ENCODE measurements around the gene CACNB1.

Gene CACNB1

GRCh38 chr17:39200957-39201510 is 3.6 kb upstream of the CACNB1 start:
- DNase-seq (ENCODE audit: low spot score) = no peak

DNA sequence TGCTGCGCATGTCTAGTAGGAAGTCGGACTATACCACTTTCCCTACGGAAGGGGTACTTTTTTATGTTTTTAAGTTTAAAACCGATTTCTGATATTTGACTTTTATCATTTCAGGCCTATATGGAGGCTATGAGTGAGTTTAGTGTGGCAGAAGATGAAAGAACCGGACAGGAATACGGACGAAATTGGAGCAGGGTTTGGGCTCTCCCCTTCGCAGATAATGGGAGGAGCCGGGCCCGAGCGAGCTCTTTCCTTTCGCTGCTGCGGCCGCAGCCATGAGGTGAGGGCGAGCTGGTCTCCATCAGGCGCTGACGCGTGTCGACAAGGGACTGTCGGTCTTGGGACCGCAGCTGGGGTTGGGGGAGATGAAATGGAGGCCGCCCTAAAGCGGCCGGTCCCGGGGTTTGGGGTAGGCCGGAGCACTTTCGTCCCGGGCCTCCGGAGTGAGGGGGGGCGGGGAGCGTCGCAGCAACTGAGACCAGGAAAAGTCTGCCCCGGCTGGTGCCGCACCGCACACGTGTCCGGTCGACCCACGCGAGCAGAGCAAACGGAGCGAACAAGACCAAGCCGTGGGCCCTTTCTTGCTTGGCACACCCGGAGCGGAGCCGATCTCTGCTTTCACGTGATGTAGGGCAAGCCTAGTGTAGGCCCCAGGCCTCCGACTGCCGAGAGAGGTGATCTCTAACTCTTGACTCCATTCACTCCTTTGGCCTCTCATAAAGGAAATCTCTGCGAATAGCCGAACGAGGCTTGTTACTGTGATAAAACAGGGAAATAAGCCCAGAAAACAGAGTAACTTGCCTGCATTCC is 2.8 kb upstream of the CACNB1 start, which contains the start of gene RPL19:
RPL19 (plus strand) TSS at position 214 of the 810 bp plus-strand sequence; CDS start at position 276, 62 bp downstream.
- DNase-seq (ENCODE audit: low spot score) = peak; percentile 91

DNA sequence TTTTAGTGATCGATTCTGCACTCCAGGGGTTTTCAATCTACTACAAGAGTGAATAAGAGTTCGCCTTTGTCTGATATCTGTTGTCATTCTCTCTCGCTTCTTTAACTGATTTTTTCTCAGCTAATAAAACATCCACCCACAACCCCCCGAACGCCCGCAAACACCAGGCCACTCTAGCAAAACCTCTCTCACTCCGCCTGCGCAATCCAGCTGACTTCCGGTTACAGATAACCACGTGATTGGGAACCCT is 2.3 kb upstream of the CACNB1 start:
- DNase-seq (ENCODE audit: low spot score) = peak; percentile 98

DNA sequence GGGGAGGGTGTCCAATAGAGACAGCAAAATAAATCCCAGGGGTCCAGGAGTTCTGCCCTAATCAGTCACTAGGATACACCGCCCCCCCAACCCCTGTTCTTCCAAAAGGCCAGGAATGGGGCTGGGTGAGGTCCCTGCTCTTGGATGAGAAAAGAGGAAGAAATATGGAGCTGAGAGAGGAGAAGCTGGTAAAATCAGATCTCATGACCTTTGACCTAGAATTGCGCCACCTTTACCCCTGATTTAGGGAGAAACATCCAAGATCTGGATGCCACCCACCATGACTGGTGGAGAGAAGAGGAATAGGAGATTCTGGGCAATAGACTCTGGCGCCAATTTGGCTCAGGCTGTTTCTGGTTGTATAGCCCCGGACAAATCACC is 707 bp upstream of the CACNB1 start:
- DNase-seq (ENCODE audit: low spot score) = no peak

GRCh38 chr17:39196808-39197291 is 619 bp downstream of the CACNB1 start:
- DNase-seq (ENCODE audit: low spot score) = peak; percentile 71

DNA sequence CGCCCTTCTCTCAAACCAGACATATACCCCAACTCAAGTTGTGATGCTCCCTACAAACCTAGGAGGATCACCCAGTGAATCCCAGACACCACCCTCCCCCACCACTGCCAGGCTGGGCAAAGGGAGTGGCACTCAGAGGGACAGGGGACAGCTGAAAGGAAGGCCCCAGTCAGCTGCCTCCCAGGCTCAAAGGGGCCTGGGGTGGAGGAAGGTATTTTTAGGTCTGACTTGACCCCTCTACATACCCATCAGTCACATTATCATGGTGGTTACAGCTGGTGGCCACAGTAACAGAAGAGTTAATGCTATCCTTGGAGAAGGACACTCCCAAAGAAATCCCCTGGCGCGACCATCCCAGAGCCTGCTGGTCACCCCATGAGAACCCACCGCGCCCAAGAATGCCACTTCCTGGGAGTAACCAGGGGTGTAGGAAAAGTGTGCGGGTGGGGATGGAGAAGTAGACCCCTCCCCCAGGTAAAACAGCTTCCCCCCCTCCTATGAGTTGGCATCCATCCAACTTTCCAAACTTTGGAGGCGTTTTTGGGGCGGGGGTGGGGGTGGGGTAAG is 1.1 kb downstream of the CACNB1 start:
- peak; percentile 55 for DNase-seq (ENCODE audit: low spot score)

DNA sequence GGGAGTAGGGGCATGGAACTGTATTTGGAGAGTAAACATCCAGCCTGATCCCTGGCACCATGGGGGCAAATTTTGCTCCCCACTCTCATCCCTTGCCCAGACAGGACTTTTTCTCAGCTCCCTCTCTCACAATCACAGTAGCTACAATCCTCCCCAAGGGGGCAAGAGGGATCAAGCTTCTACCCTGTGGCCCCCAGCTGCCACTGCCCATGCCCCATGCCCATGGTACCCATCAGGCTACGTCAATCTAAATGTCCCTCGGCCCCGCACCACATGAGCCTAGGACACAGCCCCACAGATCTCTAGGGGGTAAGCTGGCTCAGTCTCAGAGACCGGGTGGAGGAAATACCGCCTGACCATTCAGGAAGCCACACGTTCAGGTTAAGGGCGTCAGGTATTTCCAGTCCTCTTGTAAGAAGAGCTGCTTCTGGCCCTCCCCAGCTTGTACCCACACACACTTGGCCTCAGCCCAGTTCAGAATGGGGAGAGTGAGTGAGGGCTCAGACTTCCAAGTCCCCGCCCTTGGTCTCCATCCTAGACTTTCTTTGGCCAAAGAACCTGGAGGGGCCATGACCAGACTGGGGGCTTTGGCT is 1.8 kb downstream of the CACNB1 start:
- DNase-seq (ENCODE audit: low spot score) = no peak

- no peak for DNase-seq (ENCODE audit: low spot score)
These were observed 2.4 kb downstream of the CACNB1 start for GRCh38 chr17:39194985-39195524.

- peak; percentile 95 for DNase-seq (ENCODE audit: low spot score)
These were observed 3.1 kb downstream of the CACNB1 start for GRCh38 chr17:39194089-39194984.

GRCh38 chr17:39193346-39193745 is 4.1 kb downstream of the CACNB1 start:
- no peak for DNase-seq (ENCODE audit: low spot score)

- DNase-seq (ENCODE audit: low spot score) = no peak
These were observed 4.6 kb downstream of the CACNB1 start for GRCh38 chr17:39192901-39193300.

DNA sequence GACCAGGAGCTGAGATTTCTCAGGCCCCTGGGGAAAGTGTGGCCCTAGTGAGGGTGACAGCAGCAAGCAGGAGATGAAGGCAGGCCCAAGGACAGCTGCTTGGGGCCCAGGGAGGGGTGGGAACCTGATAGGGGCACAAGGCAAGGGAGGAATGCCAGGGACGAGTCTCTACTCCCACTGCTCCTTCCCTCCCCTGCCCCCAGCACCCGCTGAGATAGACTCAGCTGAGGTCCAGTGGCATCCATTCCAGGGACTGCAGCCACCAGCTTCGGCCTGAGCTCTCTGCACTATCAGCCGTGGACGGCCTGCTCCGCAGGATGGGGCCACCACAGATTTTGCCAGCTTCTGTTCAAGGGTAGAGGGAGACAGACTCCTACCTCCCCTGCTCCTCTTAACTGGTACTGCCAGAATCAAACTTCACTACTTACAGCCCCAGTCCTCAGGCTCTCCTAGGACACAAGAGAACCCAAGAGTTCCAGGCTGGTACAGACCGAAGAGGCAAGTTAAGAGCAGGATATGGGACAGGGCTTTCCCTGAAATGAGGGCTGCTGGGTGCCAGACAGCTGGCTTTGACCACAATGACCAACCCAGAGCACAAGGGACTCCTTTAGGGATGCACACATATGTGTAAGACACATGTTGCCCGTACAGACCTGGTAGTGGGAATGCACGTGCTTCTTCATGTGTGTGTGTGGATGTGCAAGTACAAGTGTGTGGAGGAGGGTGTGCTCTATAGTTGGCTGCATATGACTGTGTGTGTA is 5.5 kb downstream of the CACNB1 start:
- no peak for DNase-seq (ENCODE audit: low spot score)

GRCh38 chr17:39187152-39187830 is 10.2 kb downstream of the CACNB1 start:
- DNase-seq (ENCODE audit: low spot score) = no peak

DNA sequence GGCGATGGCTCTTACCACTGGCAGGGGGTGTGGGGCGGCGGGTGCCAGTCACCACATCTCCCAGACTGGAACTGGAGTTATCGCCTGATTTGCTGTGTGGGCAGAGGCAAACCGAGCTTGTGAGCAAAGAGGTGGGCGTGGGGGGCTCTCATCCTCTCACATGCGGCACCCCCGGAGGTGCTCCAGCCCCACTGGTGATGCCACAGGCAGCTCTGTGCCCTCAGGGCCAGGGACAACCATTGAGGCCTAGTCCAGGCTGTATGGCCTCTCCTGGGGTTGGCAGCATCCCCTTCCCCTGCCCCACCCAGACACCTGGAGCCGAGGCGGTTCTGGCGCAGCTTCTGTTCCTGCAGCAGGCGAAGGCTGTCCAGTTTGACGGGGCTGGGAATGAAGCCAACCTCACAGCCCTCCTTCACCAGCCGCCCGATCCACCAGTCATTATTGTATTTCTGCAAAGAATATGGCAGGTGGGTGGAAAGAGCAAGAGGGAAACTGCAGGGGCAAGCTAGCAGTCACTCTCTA is 10.9 kb downstream of the CACNB1 start:
- no peak for DNase-seq (ENCODE audit: low spot score)

DNA sequence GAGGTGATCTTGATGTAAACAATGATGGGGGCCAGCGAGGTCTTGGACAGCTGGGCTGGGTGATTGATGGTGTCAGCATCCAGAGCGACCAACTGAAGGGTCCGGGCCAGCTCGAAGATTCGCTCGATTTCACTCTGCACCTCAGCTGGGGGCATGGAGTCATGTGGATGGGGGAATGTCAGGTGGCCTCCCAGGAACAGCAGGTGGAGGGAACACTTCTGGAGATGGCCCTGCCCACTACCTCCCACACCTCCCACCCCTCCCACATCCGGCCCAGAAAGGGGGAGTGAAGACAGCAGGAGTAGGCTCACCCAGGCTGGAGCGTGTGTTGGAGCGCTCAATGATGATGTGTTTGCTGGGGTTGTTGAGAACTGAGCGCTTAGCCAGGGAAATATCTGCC is 13.7 kb downstream of the CACNB1 start:
- no peak for DNase-seq (ENCODE audit: low spot score)

GRCh38 chr17:39183045-39183444 is 14.4 kb downstream of the CACNB1 start:
- no peak for DNase-seq (ENCODE audit: low spot score)

GRCh38 chr17:39181303-39181702 is 16.2 kb downstream of the CACNB1 start:
- DNase-seq (ENCODE audit: low spot score) = no peak

- DNase-seq (ENCODE audit: low spot score) = no peak
These were observed 18.9 kb downstream of the CACNB1 start for GRCh38 chr17:39178536-39178935.

- DNase-seq (ENCODE audit: low spot score) = no peak
These were observed 20.2 kb downstream of the CACNB1 start for GRCh38 chr17:39177256-39177655.

GRCh38 chr17:39175695-39176093 is 21.8 kb downstream of the CACNB1 start:
- no peak for DNase-seq (ENCODE audit: low spot score)

Data from hepatic stellate cell (primary cell).